B cell (primary cell): ENCODE results near the gene P2RY6.

Experiments used
- CTCF ChIP-seq: fragments of 200-600 bp; IDR thresholded peaks from one replicate; pipeline ENCODE4 v1.8.0; 2022; ENCODE audit warnings: antibody characterized with exemption, mild to moderate bottlenecking
- EZH2 ChIP-seq: IDR thresholded peaks from 2 replicates; pipeline ENCODE4 v1.6.1; 2012; ENCODE audit warnings: borderline replicate concordance, low read depth, mild to moderate bottlenecking, moderate library complexity, low read length; ENCODE audit not compliant: insufficient read depth, poor library complexity, severe bottlenecking

GRCh38 chr11:73333640-73334383 lies 61.7 kb downstream of the P2RY6 start:
- TF ChIP-seq CTCF = no peak
- TF ChIP-seq EZH2 = no peak
